ENCODE results near the gene VAV2.
"Not testable (repeated sequence)": the region's sequence is repeated elsewhere in the genome, so short reads cannot be mapped to it uniquely, and the experiment has no call there.

GRCh38 chr9:133896007-133896406, 96.1 kb downstream of the VAV2 start:
- TF ChIP-seq ARNTL (CRISPR knock-in tag; IDR thresholded peaks at IDR 0.05; ENCODE audit: borderline replicate concordance, low read depth) = not testable (repeated sequence)
- TF ChIP-seq, protein P1, sequence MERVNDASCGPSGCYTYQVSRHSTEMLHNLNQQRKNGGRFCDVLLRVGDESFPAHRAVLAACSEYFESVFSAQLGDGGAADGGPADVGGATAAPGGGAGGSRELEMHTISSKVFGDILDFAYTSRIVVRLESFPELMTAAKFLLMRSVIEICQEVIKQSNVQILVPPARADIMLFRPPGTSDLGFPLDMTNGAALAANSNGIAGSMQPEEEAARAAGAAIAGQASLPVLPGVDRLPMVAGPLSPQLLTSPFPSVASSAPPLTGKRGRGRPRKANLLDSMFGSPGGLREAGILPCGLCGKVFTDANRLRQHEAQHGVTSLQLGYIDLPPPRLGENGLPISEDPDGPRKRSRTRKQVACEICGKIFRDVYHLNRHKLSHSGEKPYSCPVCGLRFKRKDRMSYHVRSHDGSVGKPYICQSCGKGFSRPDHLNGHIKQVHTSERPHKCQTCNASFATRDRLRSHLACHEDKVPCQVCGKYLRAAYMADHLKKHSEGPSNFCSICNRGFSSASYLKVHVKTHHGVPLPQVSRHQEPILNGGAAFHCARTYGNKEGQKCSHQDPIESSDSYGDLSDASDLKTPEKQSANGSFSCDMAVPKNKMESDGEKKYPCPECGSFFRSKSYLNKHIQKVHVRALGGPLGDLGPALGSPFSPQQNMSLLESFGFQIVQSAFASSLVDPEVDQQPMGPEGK (CRISPR knock-in tag; IDR thresholded peaks at IDR 0.05; ENCODE audit: borderline replicate concordance) = not testable (repeated sequence)
